ENCODE data around the gene AKAP8. TPM values are rescaled to one million over a fixed set of nuclear protein-coding genes. Genes with fewer than 3 reads are reported as not detected.

AKAP8 gene
- total and polyA plus RNA-seq, 9 of the 15 experiments (the other 6 are each of a cell fraction or from before 2014, with no cell fraction given) = 3.4 to 56.5 (median 15.0) TPM

GRCh38 chr19:15379083-15379998, at the start of gene AKAP8 (continued):
- TF ChIP-seq ZNF518B (CRISPR knock-in tag; IDR thresholded peaks at IDR 0.05) = no peak
- no peak for TF ChIP-seq PRDM10 (IDR thresholded peaks at IDR 0.05; ENCODE audit: partially characterized antibody)
- TF ChIP-seq ZEB2 (IDR thresholded peaks at IDR 0.05) = no peak
- peak in 1 of 2 experiments; percentile 53; a peak in 1 of 4 replicates for TF ChIP-seq UBTF (IDR thresholded peaks at IDR 0.05; ENCODE audit: borderline replicate concordance in 1 of 2, low read depth in 2 of 2, low read length in 2 of 2)
- TF ChIP-seq SRSF7 (optimal IDR thresholded peaks at IDR 0.05; ENCODE audit: low read depth, low read length) = no peak
